Midbrain (tissue), 1 donor: Measurements from ENCODE around the gene KCNE2.
"Not testable (repeated sequence)": the region's sequence is repeated elsewhere in the genome, so short reads cannot be mapped to it uniquely, and the experiment has no call there.

Source experiments
- DNase-seq: peaks from one replicate; lab custom pipeline; 2025; lab: John Stamatoyannopoulos, UW

KCNE2 gene

DNA sequence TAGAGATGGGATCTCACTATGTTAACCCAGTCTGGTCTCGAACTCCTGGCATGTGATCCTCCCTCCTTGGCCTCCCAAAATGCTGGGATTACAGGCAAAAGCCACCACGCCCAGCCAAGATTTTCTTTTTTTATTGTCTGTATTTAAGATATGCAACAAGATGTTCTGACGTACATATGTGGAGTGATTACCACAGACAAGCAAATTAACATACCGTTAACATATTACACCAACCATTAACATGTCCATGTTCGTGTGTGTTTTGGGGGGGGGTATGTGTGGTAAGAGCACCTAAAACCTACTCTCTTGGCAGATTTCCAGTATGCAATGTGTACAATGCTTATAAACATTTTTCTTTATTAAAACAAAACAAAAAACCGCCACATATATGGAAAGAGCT lies 10.6 kb upstream of the KCNE2 start:
- no peak for DNase-seq

DNA sequence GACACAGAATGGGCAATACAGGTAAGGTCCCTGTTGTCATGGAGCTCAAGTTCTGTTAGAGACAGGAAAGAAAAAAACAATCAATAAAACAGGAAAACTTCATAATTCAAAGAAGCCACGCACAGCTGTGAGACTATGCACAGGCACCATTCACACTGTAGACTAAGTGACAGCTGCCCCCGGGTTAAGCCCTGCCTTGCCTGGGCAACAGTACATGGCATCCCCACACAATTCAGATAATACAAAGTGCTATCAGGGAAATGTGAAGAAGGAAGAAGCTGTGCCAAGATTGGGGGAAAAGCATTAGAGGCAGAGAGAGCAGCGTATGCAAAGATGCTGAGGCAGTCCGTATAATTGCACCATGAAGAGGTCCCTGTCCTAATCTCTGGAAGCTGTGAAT lies 9.0 kb upstream of the KCNE2 start:
- no peak for DNase-seq

DNA sequence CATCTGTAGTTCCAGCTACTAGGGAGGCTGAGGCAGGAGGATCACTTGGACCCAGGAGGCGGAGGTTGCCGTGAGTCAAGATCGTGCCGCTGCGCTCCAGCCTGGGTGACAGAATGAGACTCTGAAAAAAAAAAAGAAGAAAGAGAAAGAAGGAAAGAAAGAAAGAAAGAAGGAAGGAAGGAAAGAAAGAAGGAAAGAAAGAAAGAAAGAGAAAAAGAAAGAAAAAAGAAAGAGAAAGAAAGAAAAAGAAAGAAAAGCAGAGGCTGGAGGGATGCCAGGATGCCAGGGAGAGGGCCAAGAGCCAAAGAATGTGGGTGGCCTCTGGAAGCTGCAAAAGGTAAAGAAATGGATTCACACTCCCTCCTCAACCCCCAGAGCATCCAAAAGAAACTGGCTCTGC lies 8.2 kb upstream of the KCNE2 start:
- no peak for DNase-seq

DNA sequence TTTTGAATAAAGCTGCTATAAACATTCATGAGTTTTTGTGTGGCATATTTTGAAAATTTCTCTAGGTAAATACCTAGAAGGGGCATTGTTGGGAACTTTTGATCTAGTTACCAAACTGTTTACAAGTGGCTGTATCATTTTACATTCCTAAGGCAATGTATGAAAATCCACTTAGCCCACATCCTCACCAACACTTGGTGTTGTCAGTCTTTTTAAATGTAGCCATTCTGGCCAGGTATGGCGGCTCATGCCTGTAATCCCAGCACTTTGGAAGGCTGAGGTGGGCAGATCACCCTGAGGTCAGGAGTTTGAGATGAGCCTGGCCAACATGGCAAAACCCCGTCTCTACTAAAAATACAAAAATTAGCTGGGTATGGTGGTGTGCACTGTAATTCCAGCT lies 5.9 kb upstream of the KCNE2 start:
- no peak for DNase-seq

DNA sequence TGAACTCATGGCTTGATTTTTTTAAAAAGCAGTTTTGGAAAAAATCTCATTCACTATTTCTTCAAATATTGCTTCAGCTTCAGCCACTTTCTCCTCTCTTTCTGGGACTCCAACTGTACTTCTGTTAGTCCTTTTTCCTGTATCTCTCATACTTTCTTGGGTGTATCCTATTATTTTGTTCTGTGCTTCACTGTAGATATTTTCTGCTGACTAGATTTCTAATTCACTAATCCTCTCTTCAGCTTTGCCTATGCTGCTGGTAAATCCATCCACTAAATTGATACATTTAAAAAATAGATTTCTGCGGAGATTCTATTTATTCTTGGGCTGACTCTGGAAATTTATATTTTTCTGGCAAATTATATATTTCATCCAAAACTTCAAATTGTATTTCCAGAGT lies 4.9 kb upstream of the KCNE2 start:
- DNase-seq = no peak

DNA sequence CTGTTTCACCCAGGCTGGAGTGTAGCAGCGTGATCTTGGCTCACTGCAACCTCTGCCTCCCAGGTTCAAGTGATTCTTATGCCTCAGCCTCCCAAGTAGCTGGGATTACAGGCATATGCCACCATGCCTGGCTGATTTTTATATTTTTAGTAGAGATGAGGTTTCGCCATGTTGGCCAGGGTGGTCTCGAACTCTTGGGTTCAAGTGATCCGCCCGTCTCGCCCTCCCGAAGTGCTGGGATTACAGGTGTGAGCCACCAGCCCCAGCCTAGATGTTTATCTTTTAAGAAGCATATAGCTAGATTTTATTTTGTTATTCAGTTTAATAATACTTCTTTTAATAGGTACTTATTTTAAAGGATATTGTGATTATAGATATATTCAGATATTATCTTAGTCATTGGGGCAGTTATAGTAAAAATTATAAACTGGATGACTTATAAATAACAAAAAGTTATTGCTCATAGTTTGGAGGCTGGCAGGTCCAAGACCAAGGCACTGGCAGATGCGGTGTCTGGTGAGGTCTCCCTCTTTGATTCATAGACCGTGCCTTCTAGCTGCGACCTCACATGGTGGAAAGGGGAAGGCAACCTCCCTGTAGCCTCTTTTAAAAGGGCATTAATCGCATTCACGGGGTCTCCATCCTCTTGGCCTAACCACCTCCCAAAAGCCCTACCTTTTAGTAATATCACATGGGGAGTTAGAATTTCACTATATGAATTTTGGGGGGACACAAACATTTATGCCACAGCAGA lies 3.1 kb upstream of the KCNE2 start:
- no peak for DNase-seq

DNA sequence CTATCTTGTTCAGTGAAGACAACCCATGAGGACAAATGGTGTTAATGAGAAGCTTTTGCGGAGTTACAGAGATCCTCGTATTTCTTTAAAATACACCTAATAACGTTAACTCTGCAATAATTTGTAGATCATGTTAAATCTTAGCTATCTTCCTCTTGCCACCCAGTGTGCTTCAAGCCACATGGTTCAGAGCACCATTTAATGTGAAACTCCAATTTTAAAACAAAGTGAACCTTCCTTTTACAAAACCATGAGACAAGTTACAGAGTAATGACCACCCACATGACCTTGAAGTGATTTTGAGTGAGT lies 1.7 kb upstream of the KCNE2 start:
- DNase-seq = no peak

DNA sequence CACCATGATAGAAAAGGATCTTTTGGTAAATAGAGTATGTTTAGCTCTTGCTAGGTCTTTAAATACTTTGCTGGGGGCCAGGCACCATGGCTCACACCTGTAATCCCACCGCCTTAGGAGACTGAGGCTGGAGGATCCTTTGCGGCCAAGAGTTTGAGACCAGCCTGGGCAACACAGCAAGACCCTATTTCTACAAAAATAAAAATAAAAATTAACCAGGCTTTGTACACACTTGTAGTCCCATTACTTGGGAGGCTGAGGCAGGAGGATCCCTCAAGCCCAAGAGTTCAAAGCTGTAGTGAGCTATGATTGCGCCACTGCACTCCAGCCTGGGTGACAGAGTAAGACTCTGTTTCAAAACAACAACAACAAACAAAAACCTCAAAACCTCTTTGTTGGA lies 1.1 kb upstream of the KCNE2 start:
- no peak for DNase-seq

DNA sequence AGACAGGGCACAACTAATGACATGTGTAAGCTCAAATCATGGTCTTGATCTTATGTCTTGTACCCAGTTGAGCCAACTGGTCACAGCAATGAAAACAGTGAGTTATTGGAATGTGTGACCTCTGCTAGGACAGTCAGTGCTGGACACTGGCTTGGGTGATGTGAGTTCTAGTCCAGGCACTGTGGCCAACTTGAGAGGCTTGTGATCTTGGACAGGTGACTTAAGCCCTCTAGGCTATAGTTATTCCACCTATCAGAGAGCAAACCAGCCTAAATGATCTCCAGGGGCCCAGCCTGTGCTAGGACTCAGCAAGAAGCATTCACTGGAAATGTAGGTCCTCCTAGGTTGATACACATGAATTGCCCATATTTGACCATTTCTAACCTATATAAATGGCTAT lies 1.1 kb downstream of the KCNE2 start:
- no peak for DNase-seq

DNA sequence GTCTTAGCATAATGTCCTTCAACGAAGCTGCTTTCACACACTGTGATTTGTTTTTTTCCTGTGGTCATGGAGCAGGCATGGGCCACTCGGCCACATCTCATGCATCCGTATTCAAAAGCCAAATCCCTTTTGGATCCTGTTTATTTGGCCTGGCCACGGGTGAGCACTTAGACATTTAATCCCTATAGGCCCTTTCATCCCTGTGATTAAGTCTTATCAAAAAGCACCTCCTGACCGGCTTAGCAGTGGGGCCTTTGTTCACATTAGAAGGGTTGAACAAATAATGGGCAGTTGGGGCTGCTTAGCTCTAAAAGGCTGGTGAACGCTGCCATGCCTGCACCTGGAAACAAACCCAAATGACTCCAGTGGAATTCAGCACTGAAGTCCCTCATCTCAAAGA lies 2.0 kb downstream of the KCNE2 start:
- no peak for DNase-seq

DNA sequence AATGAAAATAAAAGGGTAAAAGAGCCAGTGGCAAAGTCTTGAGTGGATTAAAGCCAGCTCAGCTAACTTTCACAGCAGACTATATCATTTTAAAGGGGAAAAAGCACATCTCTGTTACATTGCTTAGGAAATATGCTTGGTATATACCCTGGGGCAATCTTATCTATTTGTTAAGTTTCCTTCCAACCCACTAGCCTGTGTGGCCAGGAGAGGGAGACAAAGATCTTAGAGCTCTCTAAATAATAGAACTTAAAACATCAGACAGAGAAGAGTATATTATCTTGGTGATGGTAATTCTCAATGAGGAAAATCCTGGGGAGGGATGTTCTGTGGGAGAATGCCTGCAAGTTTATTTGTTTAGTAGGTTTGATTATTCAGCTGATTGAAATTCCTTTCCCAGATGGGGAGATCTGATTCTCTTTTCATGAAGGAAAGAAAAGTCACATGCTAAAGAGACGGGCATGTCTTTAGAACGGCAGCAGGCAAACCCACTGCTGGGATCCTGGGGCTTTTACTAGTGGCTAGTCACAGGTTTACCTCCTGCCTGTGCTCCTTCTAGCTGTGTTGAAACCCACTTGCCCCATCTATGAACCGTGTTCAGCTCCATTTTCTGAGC lies 3.6 kb downstream of the KCNE2 start:
- peak; percentile 56 for DNase-seq

DNA sequence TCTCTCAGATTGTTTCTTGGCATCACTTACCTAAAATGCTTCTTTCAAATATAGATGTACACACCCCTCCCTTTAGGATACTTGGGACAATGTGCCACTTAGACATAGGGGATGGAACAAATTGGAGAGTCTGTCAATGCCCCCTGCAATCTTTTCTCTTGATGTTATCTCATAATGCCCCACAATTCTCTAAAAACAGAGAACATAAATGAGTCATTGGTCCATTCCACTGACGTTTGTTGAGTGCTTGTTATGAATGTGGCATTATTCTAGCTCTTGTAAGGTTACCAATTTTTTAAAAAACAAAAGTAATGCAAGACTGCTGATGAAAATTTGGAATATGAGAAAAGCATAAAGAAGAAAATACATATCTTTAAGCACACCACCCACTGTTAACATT lies 5.9 kb downstream of the KCNE2 start:
- no peak for DNase-seq

DNA sequence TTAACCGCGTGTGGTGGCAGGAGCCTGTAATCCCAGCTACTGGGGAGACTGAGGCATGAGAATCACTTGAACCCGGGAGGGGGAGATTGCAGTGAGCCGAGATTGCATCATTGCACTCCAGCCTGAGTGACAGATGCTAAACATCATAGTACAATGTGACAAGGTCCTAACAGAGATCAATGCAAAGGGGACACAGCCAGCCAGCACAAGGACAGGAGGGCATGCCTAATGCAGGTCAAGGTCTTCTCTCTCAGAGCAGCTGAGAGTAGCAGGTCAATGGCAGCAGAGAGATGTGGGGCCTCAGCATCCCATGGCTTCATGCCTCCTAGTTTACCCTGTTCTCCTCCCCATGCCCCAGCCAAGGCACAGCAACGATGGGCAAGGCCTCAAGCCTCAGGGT lies 8.5 kb downstream of the KCNE2 start:
- no peak for DNase-seq

DNA sequence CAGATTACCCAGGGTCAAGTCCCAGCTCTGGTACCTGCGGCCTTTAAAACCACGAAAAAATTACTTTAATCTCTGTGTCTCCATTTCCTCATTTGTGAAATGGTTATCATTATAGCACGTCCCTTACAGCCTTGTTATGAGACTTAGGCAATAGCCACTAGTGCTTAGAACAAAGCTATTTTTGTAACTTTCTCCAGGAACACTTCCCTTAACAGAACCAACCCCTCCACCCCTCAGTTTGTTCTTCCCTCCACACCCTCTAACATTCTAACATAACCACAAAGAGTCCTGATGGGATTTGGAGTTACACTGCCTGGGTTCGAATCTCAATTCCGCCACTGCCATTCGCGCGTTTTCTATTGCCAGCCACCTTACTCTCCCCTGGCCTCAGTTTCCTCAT lies 10.7 kb downstream of the KCNE2 start:
- DNase-seq = not testable (repeated sequence)

DNA sequence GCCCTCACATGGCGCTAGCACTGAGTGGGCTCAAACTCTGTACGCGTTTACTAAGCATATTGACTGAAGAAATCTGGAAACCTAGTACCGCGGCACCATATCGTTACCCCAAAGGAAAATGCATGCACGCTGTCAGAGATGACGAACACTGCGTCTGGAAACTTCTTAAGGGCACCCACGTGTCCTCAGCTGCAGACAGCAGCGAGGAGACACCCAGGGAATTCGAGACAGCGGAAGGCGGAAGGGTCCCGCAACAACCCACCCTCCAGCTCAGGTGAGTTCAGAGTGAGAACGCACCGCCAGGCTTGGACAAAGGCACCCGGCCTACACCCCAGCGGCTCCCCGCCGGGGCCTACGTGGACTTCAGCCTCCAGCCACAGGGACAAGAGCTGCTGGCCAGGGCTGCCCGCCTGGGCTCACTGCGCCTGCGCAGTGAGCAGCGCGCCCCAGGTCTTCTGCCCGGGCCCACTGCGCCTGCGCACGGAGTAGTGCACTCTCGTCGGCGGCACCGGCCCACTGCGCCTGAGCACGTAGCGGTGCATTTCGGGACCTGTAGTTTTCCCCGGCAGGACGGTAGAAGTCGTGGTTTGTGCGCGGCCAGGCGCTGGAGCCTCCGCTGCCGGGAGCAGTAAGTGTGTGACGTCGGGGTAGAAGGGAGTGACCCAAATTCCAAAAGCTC lies 11.3 kb downstream of the KCNE2 start, which contains the start of gene SMIM11:
Gene SMIM11 (plus strand): TSS at position 568 of the 679 bp plus-strand sequence. CDS start 3,998 bp downstream, outside the sequence.
- not testable (repeated sequence) for DNase-seq

DNA sequence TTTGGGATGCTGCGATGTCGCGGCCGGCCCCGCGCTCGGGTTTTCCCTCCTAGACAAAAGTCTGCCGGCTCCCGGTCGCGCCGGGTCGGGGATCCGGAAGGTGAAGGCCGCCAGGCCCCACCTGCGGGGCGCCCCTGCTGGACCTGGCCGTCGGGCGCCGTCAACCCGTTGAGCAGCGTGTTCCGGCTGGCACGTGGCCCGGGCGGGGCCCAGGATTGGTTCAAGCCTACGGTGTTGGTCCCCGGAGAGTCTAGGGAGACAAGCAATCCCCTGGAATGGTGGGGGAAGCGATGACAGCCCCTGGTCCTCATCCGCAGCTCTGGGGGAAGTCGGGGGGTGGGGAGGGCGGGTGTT lies 11.8 kb downstream of the KCNE2 start:
- not testable (repeated sequence) for DNase-seq

DNA sequence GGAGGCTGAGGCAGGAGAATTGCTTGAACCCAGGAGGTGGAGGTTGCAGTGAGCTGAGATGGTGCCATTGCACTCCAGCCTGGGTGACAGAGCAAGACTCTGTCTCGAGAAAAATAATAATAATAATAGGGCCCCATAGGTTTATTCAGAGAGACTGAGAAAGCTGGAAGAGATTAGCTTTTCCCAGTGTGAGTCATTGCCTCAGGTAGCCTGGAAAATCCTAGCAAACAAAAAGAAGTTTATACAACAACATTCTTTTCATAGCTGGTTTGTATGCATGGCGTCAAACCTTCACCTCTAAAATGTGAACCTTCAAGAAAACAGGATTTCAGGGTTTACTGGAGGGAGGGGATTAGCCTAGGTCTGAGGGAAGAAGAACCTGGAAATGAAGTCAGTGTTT lies 19.3 kb downstream of the KCNE2 start:
- not testable (repeated sequence) for DNase-seq

DNA sequence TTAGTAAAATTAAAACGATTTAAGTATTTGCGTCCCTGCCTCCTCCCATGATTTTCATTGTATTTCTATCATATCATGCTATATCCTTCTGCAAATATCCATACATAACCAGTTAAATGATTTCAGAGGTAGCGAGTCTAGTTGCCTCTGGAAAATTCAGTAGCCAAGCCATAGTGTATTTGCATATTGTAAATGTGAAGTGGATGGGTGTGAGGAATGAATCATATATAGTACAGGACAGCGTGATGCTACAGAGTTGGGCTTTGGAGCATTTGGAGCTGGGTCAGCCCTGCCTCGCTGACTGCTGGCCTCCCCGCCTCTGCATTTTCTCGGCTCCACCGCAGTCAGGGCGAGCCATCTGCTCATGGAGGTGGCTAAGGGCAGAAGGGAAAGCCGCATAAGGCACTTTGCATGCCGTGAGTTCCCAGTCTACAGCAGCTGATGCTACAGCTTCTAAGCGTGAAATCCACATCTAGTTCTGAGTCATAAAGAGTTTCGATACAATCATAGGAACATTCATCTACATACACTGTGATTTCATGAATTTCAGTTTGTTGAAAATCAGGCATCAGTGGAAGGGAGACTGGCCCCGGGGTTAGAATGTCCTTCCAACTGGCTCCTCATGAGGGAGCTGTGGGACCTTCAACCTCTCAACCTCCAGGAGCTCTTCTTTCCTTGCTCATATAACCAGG lies 20.1 kb downstream of the KCNE2 start:
- DNase-seq = not testable (repeated sequence)

DNA sequence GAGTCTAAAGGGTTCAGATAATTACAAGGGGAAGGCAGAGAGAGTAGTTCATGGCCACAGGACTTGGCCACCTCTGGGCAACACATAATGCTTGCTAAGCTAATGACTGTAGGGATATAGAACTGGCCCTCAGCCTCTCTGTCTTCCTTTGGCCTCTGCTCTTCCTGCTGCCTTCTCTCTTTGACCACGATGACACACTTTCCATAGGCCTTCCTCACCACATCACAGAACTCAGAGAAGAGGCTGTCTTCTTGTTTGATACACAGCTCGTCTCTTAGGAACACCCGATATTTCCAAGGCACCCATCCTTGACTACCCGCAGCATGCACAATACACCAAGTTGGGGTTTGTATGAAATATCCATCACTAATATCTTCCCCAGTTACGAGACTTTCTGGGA lies 36.7 kb downstream of the KCNE2 start:
- DNase-seq = not testable (repeated sequence)

DNA sequence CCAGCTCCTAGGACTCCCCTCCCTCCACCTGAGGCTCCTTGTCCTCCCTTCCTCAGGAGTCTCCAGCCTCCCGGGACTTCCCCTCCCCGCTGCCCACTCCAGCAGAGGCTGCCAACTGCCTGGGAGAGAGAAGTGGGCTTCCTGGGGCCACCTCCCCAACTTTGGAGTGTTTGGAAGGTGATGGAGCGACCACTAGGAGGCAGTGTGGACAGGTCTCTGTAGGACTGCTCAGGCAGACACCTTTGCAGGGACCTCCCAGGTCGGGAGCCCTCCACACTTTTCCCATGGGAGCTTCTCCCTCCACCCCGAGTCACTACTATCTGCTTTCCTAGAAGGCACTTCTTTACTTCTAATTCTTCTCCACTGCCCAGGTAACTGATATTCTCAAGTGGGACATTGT lies 40.9 kb downstream of the KCNE2 start:
- DNase-seq = not testable (repeated sequence)

DNA sequence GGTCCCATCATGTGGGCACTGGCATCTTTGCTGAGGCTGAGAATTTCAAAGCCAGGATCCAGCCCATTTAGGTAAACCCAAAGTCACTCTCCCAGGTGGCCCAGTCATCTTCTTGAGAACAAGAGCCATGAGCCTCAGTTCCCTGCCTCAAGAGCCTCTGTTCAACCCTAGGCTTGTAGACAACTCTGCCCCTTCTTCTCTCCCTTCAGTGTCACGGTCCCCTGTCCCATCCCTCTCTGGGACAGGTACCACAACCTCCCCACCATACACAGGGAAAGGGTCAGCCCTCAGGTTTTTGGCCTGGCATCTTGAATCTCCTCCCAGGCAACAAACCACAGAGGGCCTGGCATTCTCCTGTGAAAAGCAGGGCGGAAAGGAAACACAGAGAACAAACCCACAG lies 41.9 kb downstream of the KCNE2 start:
- DNase-seq = not testable (repeated sequence)

DNA sequence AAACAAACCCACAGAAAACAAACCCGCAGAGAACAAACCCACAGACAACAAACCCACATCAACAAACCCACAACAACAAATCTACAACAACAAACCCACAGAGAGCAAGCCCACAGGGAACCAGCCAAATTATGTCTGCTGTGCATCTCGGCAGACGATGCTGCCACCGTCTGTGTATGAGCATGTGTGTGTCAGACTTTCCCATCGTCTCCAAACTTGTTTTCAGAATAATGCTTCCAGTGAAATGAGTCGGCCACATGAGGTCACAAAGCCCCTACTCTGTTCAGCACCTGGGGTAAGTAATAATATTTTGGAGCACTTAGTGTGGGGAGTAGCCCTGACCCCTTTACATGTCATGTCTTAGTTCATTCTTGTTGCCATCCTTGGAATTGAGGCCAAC lies 42.3 kb downstream of the KCNE2 start:
- not testable (repeated sequence) for DNase-seq

DNA sequence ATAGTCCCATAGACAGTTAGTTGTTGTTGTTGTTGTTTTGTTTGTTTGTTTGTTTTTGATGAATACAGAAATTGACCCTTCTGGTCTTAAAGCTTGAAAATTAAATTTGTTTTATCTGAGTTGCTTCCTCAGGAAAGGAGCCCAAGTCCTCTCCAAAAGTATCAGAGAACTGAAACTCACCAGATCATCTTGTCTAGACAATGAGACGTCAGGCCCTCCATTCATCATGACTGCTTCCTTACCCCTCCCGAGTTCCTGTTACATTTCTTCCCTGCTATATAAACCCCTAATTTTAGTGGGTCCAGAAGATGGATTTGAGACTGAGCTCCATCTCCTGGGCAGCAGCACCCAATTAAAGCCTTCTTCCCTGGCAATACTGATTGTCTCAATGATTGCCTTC lies 42.9 kb downstream of the KCNE2 start:
- DNase-seq = not testable (repeated sequence)
